H1 (cell line): ENCODE measurements around the gene TYRP1. TPM values are rescaled to one million over a fixed set of nuclear protein-coding genes. Genes with fewer than 3 reads are reported as not detected.

ENCODE experiments used
- ASH2L ChIP-seq: fragments of 200-600, 300-600 bp; sonication (generic); IDR thresholded peaks from one replicate; pipeline ENCODE4 v1.7.1; 2017; ENCODE audit warnings: low read length
- BRCA1 ChIP-seq: IDR thresholded peaks from 2 replicates; pipeline ENCODE4 v1.6.1; 2012; ENCODE audit warnings: low read depth, low read length, improper control_type of control experiment
- CBX8 ChIP-seq: fragments of 300-800, 300-1000 bp; sonication (generic); IDR thresholded peaks from 2 replicates; pipeline ENCODE4 v1.7.1; 2016; ENCODE audit warnings: low read depth, low read length, borderline replicate concordance
- KDM1A ChIP-seq: fragments of 200-600, 300-600 bp; sonication (generic); IDR thresholded peaks from 2 replicates; pipeline ENCODE4 v1.7.1; 2016; ENCODE audit warnings: mild to moderate bottlenecking, low read length, borderline replicate concordance
- MAFK ChIP-seq: IDR thresholded peaks from 2 replicates; pipeline ENCODE4 v1.6.1; 2012; ENCODE audit warnings: low read depth, mild to moderate bottlenecking, improper control_type of control experiment, low read length
- SRF ChIP-seq: IDR thresholded peaks from 2 replicates; pipeline ENCODE4 v1.6.1; 2011; ENCODE audit warnings: mild to moderate bottlenecking, low read depth, low read length, moderate library complexity
- TAF1 ChIP-seq: IDR thresholded peaks from 2 replicates; pipeline ENCODE4 v1.6.1; 2011; ENCODE audit warnings: mild to moderate bottlenecking, low read depth, low read length
- polyA plus RNA-seq, 7 experiments: library from polyadenylated mRNA; depleted of rRNA in 3 of 7; stranded (reverse) in 5 of 7; unstranded in 2 of 7; fragments of >200 nt in 5 of 7; fragments of 200-250 nt in 2 of 7; gene quantifications; 1 replicate in 5 of 7; 2 replicates in 1 of 7; 4 replicates in 1 of 7; pipeline versions ENCODE4 v1.2.1 to v1.2.3, GENCODE V29; 2011 to 2013; ENCODE audit warnings: missing spikeins in 2 of 7, mixed read lengths in 2 of 7
- total RNA-seq: library from RNA; stranded (reverse); fragmentation: NEBNext Ultra II Directional; extraction: Animal tissue kit (Norgen Biotek cat#: 25700); gene quantifications from 2 replicates; pipeline ENCODE4 v1.2.1, GENCODE V29; 2021
- TF ChIP-seq, protein P1 (sequence below), 3 experiments: IDR thresholded peaks; 1 replicate in 2 of 3; 2 replicates in 1 of 3; pipeline versions ENCODE4 v1.5.1 to v1.6.1; 2011; ENCODE audit warnings: low read length in 3 of 3, mild to moderate bottlenecking in 3 of 3, inconsistent platforms in 2 of 3, low read depth in 1 of 3, moderate library complexity in 1 of 3; ENCODE audit not compliant: insufficient read depth in 1 of 3; ENCODE audit errors: control extremely low read depth in 1 of 3

Gene TYRP1
- total and polyA plus RNA-seq, 2 of the 8 experiments (the other 6 are each of a cell fraction or from before 2014, with no cell fraction given), result 0.15 TPM; not detected in 1

- TF ChIP-seq, protein P1, sequence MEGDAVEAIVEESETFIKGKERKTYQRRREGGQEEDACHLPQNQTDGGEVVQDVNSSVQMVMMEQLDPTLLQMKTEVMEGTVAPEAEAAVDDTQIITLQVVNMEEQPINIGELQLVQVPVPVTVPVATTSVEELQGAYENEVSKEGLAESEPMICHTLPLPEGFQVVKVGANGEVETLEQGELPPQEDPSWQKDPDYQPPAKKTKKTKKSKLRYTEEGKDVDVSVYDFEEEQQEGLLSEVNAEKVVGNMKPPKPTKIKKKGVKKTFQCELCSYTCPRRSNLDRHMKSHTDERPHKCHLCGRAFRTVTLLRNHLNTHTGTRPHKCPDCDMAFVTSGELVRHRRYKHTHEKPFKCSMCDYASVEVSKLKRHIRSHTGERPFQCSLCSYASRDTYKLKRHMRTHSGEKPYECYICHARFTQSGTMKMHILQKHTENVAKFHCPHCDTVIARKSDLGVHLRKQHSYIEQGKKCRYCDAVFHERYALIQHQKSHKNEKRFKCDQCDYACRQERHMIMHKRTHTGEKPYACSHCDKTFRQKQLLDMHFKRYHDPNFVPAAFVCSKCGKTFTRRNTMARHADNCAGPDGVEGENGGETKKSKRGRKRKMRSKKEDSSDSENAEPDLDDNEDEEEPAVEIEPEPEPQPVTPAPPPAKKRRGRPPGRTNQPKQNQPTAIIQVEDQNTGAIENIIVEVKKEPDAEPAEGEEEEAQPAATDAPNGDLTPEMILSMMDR (IDR thresholded peaks at IDR 0.05; ENCODE audit: control extremely low read depth in 1 of 3, insufficient read depth in 1 of 3, low read depth in 1 of 3, low read length in 3 of 3), result no peak
- TF ChIP-seq MAFK, result no peak
- no peak for TF ChIP-seq TAF1
- TF ChIP-seq BRCA1, result no peak
- TF ChIP-seq ASH2L, result no peak
- no peak for TF ChIP-seq KDM1A
- no peak for TF ChIP-seq SRF
- no peak for TF ChIP-seq CBX8
Observed at GRCh38 chr9:12715268-12715667, 22.1 kb downstream of the TYRP1 start (continued).
